NCI-H1092 treated with DMSO at 0.1 percent for 48 hours (cell line): Measurements from ENCODE around the gene TMEM125.

Source experiments
- DNase-seq: peaks from one replicate; lab custom pipeline; 2025; lab: John Stamatoyannopoulos, UW

TMEM125 gene

DNA sequence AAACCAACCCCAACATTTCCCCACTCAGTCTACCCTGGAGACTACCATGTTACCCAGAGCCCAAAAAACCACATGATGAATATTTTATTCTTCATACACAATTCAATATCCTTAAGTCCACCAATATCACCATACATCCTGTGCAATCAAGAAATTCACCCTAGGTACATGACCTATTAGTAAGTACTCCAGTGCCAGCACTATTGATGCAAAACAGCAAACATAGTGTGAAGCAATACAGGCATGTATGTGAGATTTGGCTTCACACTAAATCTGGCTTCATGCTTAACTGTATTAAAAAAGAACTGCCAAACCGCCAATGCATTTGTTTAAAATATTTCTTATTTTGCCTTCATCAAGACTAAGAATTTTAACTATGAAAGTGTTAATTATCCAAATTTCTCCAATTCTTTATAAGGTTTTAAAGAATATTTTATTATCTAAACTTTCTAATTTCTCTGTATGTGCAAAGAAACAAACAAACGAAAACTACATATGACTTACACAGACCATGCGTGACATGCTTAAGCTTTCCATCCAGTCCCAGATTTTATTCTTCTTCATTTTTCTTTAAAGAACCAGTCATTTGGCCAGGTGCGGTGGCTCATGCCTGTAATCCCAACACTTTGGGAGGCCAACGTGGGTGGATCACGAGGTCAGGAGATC, 22.4 kb upstream of the TMEM125 start:
- no peak for DNase-seq

DNA sequence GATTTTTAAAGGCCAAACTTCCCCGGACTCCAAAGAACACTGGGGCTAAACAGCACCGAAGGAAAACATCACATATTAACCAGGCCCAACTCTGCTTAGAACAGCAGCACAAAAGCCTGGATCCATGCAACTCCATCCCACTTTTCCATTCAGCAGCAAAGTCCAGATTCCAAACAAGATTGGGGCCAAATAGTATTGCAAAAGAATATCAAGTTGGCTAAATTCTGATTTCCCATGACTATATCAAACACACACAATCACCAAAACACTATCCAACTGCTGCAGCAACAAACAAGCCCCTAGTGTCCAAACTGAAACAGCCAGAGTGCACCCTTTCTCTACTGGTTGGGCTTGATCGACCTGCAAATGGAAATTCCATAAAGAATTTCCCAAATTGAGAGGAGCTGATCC, 19.4 kb upstream of the TMEM125 start:
- DNase-seq: no peak

DNA sequence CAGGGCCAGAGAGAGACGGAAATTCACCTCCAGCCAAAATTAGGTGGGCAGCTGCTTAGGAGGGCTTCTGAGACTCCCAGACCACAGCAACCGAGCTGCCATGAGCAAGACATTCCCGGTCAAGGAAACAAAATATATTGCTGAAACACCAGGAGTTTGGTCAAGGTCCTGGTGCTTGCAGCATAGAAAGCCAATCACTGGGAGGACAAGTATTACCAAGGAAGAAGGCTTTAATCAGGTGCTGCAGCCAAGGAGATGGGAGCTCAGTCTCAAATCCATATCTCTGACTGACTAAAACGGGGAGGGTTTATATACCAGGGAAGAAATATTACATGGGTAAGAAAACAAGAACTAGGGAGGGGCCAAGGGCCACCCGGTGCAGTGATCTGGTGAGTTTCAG, 18.8 kb upstream of the TMEM125 start:
- DNase-seq: no peak

DNA sequence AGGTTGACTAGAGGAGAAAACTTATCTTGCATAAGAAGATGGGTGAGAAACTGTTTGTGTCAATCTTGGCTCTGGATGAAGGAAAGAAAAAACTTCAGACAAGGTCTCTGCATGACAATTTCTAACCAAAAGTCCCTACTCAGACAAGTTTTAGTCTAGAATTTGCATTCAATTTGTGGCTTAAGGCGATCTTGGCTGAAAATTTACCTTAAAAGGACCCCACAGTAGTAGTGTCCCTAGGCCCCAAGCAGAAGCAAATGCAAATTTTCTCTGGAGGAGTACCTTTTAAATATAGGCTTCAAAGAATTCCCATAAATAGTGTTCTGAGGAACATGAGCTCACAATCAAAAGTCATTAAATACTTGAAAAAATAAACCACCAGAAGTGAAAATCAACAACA, 17.6 kb upstream of the TMEM125 start:
- DNase-seq: no peak

DNA sequence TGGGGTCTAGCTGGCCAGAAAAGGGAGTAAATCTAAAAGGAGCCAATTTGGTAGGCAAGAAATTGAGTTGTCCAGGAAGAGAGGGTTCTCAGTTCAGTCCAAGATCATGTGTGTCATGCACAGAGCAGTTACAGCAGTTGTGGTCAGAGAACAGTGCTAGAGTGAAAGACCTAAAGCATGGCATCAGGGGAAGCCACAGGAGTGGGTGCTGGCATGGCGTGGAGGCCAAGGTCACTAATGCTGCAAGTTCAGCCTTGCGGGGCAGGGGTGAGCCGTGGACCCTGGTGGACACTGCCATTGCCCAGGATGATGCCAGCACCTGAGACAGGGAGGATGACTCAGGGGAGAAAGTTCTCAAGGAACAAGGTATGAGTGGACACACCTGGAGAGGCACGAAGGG, 16.6 kb upstream of the TMEM125 start:
- no peak for DNase-seq

DNA sequence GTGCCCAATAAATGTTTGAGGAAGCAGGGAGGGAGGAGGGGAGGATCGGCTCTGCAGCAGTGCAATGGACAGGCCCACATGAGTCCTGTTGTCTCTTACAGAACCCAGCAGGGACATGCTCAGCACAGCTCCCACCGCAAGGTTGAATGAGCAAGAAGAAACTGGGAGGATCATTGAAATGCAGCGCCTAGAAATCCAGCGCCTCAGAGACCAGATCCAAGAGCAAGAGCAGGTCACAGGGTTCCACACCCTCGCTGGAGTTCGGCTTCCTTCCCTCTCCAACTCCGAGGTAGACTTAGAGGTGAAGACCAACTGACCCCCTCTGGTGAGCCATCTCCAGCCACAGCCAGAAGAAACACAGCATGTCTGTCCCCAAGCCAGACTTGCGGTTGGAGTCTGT, 15.9 kb upstream of the TMEM125 start:
- DNase-seq: no peak

DNA sequence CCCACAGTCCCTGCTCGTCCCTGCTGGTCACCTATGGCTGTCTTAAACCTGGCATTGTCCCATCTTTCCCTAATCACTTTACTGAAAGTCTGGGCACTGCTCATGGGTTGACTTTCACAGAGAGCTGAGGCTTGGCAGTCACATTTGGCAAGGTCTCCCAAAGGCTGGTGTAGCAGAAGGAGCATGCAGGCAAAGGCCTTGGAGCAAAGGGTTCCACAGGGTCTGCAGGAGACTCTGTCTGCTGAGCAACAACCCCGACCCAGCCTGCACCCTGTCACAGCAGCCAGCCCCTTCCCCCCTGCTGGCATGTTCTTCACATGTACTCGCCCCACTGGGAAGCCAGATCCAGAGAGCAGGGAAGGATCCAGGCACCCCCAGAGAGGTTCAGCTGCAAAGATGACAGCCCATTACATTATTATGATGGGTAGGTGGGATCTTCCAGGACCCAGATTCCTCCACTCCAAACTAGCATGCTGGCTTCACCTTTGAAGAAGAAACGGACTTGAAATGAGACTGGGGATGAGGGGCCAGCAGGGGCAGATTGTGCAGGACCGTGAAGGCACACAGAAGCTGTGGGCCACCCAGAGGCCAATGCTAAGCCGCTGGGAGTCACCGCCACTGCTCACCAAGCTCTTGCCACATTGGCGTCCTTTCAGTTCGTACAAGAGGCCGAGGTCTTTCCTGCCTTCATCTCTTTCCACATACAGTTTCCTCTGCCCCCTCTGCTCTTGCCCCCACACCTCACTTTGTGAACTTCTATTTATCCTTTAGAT, 14.2 kb upstream of the TMEM125 start:
- DNase-seq: no peak

DNA sequence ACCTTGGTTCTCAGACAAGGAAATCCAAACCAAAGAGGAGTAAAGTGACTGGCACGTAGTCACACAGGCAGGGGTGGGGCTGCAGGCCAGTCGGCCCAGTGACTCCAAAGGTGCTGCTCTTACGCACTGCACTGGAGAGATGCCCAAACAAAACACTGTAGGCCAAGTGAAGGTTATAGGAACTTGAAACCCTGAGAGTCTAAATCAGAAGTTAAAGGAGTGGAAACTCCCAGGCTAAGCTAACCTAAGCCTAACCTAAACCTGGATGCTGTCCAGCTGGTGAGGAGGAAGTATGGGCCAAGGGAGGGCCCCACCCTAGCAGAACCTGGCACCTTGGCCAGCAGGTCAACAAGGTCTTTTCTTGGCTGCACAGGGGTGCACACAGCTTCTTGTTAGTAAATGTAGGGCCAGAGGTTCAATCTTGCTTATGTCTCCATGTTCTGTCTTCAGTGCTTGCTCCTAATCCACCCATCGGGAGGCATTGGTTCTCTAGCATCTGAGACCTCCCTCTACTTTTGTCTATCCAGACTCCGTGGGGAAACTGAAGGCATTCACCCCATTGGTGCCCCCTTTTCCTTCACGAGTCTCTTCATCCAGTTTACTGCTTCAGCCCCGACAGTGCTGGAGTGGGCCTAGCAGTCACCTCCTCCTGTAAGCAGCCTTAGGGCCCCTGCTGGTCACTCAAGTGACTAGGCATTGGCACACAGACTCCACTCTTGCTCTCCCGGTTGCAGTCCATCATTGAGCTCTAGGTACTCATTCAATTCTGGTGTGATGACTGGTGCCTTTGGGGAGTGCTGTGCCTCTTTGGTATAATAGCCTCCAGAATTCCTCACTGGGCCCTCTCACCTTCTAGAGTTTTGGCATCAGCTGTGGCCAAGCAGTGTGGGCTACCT, 12.9 kb upstream of the TMEM125 start:
- DNase-seq: no peak

DNA sequence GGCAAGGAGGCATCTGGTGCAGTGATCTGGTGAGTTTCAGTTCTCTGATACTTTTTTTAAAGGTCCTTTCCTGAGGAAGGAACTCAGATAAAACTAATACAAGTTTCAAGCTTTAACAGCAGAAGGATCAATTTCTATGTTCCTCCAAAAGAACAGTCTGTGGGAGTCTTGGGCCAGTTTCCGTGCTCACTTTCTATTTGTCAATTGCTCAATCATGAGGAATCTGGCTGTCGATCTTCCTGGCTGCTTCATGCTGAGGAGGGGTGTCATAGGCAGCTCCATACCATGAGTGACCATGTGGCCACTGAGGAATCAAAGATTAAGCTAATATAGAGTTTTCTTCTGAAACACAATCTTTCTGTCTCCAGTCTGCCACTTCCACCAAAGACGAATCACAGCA, 11.4 kb upstream of the TMEM125 start:
- DNase-seq: no peak

DNA sequence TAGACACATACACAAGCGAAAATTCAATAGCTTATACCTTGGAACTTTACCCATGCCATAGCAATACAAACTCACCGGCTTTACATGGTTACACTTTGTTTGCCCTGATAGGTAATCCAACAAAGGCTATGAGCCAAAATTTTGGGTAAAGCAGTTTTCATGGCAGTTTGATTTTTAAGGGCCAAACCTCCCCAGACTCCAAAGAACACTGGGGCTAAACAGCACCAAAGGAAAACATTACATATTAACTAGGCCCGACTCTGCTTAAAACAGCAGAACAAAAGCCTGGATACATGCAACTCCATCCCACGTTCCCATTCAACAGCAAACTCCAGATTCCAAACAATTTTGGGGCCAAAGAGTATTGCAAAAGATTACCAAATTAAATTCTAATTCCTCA, 4.4 kb upstream of the TMEM125 start:
- DNase-seq: no peak

DNA sequence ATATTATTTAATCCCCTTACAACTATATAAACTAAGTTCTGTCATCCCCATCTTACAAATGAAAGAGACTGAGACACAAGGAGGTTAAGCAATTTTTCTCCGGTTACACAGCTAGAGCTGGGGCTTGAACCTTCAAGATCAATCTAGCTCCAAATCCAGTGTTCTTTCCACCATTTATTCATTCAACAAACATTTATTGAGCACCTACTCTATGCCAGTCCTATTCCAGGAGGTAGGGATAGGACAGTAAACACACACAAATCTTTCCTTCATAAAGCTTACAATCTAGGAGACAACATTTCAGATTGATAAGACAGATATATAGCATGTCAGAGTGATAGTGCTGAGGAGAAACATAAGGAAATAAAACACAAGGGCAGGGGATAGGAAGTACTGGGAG, 2.9 kb upstream of the TMEM125 start:
- DNase-seq: no peak

DNA sequence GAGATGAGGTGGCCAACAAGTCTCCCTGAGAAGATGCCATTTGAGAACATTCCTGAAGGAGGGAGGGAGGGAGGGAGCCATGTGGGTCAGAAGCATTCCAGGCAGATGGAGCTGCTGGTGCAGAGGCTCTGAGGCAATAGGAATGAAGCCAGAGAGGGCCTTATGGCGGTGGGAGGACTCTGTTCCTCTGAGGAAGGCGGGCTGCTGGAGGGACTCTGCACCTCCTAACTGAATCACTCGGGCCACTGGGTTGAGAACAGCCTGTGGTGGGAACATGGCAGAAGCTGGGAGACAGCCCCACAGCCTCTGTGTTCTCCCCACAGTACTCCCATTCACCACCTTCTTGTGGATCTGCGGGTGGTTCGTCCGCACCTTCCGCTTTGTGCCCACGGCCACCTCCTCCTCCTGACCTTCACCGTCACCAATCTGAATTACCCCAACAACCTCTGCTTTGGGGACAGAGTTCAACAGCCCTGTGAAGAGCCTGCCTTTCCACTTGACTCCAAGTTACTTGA, 2.4 kb upstream of the TMEM125 start:
- DNase-seq: no peak

DNA sequence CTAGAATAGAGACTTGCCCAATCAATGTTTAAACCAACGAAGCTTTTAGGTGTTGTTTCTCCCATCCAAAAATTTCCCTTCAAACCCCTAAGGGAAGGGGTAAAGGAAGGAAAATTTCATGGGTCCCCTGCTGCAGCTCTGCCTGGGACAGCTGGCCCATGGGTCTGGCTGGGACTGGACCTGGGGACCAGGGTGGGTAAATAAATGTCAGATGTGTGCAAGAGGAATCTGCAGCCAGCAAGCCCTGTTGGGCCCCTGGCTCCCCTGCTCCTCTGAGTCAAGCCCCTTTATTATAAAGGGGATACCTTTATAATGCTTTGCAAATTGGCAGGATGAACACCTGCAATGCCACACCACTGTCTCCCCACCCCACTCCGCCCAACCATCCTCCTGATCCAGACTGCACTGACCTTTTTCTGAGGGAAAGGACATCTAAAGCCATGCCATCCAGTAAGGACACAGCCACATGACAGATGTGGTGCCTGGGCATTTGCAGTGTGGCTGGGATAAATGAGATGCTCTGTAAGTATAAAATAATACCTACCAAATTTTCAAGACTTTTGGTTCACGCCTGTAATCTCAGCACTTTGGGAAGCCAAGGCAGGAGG, 1.9 kb upstream of the TMEM125 start:
- no peak for DNase-seq

DNA sequence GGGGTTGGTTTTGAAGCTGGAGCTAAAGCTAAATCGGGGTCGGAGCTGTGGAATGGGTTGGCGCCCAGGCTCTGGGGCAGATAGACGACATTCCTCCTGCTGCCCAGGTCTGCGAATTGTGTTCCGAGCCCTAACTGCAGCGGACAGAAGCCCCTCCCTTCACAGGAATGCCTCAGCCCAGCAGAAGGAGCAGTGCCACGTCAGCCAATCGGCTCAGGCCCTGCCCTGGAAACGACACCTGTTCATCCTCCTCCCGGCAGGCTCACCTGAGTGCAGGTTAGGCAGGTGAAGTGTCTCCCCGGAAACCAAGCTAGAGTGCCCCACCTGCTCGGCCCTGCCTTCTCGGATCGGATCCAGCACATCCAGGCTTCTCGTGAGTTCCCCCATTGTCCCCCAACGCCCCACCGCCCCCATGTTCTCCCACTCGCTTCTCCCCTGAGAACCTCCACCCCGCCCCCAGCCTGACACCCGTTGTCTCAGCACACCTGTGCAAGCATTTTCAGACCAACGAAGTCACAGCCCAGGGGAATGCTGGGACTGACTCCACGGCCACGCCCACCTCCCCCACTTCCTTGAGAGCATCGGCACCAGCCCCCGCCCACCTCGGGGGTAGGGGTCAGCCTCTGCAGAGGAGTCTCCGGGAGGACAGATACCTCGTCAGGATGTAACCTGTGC, 775 bp downstream of the TMEM125 start:
- no peak for DNase-seq

DNA sequence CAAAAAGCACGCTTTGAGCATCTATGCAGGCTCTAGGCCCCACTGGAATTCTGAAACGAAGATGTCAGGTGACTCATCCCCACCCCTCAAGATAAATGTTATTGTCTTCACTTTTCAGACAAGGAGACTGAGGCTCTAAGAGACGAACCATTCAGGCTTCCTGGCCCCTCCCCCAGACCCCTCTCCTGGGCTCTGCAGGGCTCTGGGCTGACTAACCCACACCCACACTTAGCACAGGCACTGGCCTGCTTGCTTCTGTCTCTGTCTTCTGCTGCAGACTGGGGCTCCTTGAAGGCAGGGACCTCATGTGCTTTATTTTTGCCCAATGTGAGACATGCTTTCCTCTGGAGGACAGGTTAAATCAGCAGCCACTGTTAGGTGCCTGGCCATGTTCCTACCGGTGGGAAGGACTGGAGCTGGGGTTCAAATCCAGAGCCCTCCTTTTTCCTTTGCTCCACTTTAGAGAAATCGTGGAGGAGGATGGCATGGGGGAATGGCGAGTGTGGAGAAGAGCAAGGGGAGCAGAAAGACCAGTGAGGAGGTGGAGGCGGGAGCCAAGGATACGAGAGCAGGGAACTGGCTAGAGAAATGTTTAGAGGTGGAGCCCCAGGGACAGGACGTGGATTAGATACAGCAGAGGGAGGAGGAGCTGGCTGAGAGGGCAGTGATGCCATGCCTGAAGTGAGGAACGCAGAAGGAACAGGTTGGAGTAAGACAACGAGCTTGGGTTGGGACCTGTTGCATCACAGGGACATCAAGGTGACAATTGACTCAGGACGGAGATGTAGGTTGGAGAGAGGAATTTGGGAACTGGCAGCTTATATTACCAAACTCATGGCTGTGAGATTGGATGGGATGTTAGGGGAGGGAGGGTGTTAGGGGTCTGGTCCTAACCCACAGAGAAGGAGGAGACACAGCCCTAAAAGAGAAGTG, 1.7 kb downstream of the TMEM125 start:
- DNase-seq: no peak

DNA sequence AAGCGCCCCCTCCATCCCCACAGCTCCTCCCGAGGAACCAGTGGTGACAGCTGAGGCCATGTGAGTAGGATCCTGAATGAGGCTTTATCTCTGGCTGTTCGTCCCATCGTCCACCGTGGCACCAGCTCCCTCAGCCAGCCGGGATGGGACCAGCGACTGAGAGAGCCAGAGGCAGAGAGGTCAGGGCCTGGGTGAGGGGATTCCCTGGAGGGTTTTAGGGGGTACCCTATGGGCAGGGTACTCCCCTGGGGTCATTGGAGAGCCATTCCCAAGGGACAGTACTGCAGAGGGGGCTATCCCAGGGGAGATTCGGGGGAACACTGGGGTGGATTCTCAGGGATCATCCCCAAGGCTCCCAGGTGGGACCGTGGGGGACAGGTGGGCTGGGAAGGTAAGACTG, 2.4 kb downstream of the TMEM125 start:
- no peak for DNase-seq

DNA sequence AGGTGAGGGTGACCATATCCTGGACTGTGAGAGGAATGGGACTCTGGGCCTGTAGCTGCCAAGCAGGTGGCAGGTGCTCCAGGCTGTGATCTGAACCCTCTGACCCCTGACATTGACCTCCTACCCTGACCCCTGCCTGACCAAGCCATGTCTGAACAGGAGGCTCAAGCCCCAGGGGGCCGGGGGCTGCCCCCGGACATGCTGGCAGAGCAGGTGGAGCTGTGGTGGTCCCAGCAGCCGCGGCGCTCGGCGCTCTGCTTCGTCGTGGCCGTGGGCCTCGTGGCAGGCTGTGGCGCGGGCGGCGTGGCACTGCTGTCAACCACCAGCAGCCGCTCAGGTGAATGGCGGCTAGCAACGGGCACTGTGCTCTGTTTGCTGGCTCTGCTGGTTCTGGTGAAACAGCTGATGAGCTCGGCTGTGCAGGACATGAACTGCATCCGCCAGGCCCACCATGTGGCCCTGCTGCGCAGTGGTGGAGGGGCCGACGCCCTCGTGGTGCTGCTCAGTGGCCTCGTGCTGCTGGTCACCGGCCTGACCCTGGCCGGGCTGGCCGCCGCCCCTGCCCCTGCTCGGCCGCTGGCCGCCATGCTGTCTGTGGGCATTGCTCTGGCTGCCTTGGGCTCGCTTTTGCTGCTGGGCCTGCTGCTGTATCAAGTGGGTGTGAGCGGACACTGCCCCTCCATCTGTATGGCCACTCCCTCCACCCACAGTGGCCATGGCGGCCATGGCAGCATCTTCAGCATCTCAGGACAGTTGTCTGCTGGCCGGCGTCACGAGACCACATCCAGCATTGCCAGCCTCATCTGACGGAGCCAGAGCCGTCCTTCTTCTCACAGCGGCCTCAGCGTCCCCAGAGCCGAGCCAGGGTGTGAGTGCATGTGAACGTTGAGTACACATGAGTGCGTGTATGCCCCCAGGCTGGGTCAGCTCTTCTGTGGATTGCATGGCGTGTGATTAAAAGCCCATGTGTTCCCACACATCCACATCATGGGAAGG, 3.1 kb downstream of the TMEM125 start:
- no peak for DNase-seq

DNA sequence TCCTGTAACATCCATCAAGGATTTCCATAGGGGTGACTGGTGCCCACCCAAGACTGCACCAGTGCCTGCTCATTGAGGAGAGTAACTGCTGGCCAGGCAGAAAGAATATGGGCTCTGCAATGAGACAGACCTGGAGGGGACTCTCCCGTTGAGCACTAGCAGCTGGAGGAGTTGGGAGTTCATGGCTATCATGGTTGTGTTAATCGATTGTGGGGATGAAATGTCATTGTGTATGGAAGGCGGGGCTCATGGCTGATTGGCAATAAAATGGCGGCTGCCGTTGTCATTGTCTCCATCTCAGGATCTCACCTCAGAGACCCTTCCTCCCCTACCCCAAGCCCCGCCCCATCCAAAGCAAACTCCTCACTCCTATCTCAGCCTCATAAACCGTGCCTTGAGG, 3.9 kb downstream of the TMEM125 start:
- no peak for DNase-seq

DNA sequence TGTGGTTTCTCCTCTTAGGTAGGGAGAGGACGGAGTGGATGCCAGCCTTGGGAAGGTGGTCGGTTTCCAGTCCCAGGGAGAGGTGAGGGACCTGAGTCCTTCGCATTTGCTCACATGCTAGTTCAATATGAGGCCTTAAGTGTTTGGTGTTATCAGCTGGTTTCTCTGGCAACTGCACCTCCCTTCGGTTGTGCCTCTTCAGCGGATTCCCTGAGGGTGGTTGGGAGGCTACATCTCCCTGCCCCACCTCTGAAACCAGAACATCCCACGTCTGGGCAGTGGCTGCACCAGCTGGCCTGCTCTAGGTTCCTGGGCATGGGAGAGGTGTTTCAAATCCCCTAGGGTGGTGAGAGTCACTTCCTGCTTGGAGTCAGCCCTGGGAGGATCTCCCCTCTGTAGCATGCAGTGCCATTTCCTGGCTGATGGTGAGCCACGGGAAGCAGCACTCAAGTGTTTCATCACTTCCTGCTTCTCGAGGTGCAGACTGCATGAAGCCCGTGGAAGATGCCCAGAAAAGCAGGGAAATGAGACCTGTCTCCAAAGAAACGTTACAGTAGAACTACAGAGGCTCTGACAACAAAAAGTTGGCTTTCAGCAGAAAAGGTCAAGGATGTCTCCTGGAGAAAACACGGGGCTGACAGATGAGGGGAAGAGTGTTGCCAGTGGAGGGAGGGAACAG, 4.5 kb downstream of the TMEM125 start:
- no peak for DNase-seq
